Measurements from ENCODE around the gene CBY2.
"Not testable (repeated sequence)": the region's sequence is repeated elsewhere in the genome, so short reads cannot be mapped to it uniquely, and the experiment has no call there.

CBY2 gene

GRCh38 chr13:45748941-45749759, 47.0 kb downstream of the CBY2 start:
- no peak for DNase-seq

- DNase-seq, result no peak
Measured at GRCh38 chr13:45750566-45750965, 48.4 kb downstream of the CBY2 start.

GRCh38 chr13:45751885-45752284, 49.8 kb downstream of the CBY2 start:
- no peak for DNase-seq

DNA sequence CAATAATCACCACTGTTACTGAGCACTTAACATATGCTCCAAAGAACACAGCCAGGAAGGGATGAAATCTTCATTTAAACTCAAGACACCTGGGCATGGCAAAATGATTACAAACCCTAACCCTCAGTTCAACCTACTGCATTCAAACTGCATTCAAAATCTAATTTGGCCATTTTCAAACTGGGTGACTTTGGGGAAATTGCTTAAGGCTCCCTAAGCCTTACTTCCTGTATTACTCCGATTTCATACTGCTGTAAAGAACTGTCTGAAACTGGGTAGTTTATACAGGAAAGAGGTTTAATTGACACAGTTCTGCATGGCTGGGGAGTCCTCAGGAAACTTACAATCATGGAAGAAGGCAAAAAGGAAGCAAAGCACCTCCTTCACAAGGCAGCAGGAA, 50.4 kb downstream of the CBY2 start:
- DNase-seq, result no peak

DNA sequence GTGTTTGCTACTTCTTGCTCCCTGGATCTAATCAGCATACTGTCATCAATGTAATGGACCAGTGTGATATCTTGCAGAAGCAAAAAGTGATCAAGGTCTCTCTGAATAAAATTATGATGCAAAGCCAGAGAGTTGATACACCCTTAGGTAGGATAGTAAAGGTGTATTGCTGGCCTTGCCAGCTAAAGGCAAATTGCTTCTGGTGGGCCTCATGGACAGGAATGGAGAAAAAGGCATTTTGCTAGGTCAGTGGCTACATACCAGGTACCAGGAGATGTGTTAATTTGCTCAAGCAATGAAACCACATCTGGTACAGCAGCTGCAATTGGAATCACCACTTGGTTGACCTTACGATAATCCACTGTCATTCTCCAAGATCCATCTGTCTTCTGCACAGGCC, 54.4 kb downstream of the CBY2 start:
- not testable (repeated sequence) for DNase-seq

GRCh38 chr13:45757589-45757988, 55.5 kb downstream of the CBY2 start:
- DNase-seq, result not testable (repeated sequence)

GRCh38 chr13:45763419-45763818, 61.3 kb downstream of the CBY2 start:
- no peak for DNase-seq

All from CD4-positive, alpha-beta T cell treated with Interferon gamma for 1 hour (primary cell).